GM12878 (cell line): ENCODE results near the gene PTGES2. TPM values are rescaled to one million over a fixed set of nuclear protein-coding genes. Genes with fewer than 3 reads are reported as not detected.

ENCODE experiments used
- EGR1 ChIP-seq, 2 experiments: IDR thresholded peaks; 1 replicate in 1 of 2; 2 replicates in 1 of 2; pipeline ENCODE4 v1.6.1; 2011 to 2012; ENCODE audit warnings: low read depth in 2 of 2, low read length in 2 of 2, borderline replicate concordance in 1 of 2, mild to moderate bottlenecking in 1 of 2, moderate library complexity in 1 of 2
- IKZF2 ChIP-seq, 2 experiments: fragments of 450-650 bp; IDR thresholded peaks; 2 replicates each; pipeline ENCODE4 v1.6.1; 2017; ENCODE audit warnings: mild to moderate bottlenecking in 2 of 2, moderate library complexity in 2 of 2
- NFYA ChIP-seq: IDR thresholded peaks from 2 replicates; pipeline ENCODE4 v1.6.1; 2011; ENCODE audit warnings: low read depth, mild to moderate bottlenecking, low read length, improper control_type of control experiment, borderline replicate concordance
- NR2C2 ChIP-seq: IDR thresholded peaks from 2 replicates; pipeline ENCODE4 v1.6.1; 2011; ENCODE audit warnings: borderline replicate concordance, low read depth; ENCODE audit not compliant: control insufficient read depth, insufficient read length
- POLR2A ChIP-seq: IDR thresholded peaks from 2 replicates; pipeline ENCODE4 v1.6.1; 2011; ENCODE audit warnings: low read depth, mild to moderate bottlenecking, low read length
- POLR2AphosphoS2 ChIP-seq: IDR thresholded peaks from 2 replicates; pipeline ENCODE4 v1.6.1; 2011; ENCODE audit warnings: low read depth, mild to moderate bottlenecking, low read length, improper control_type of control experiment, moderate library complexity
- SIN3A ChIP-seq: IDR thresholded peaks from 2 replicates; pipeline ENCODE4 v1.6.1; 2012; ENCODE audit warnings: low read depth, low read length, improper control_type of control experiment
- SMARCA5 ChIP-seq: fragments of 450-650 bp; IDR thresholded peaks from 2 replicates; pipeline ENCODE4 v1.6.1; 2017; ENCODE audit warnings: mild to moderate bottlenecking
- SMC3 ChIP-seq: IDR thresholded peaks from 2 replicates; pipeline ENCODE4 v1.6.1; 2011; ENCODE audit warnings: low read length, improper control_type of control experiment, borderline replicate concordance
- TCF7 ChIP-seq: IDR thresholded peaks from 2 replicates; pipeline ENCODE4 v1.6.1; 2014; ENCODE audit warnings: antibody characterized with exemption, borderline replicate concordance
- WRNIP1 ChIP-seq: IDR thresholded peaks from 2 replicates; pipeline ENCODE4 v1.6.1; 2011; ENCODE audit warnings: low read depth, low read length, improper control_type of control experiment, borderline replicate concordance
- polyA plus RNA-seq, 11 experiments: library from polyadenylated mRNA; depleted of rRNA in 4 of 11; unstranded in 6 of 11; stranded (reverse) in 5 of 11; fragments of >200 nt; fragmentation: Nextera tagmentation in 4 of 11; fragmentation: Illumina TruSeq in 1 of 11; extraction: Ambion mirVana in 4 of 11; extraction: Trizol in 1 of 11; gene quantifications; 1 replicate in 1 of 11; 2 replicates in 10 of 11; pipeline versions ENCODE4 v1.2.1 to v1.2.3, GENCODE V29; 2011 to 2016; ENCODE audit warnings: inconsistent platforms in 2 of 11, missing spikeins in 2 of 11, low read depth in 1 of 11
- total RNA-seq, 4 experiments: library from RNA; depleted of rRNA in 3 of 4; stranded (reverse); fragments of >200 nt in 3 of 4; fragmentation: Illumina TruSeq in 1 of 4; extraction: Trizol in 1 of 4; gene quantifications; 2 replicates each; pipeline versions ENCODE4 v1.2.1 to v1.2.3, GENCODE V29; 2013 to 2021
- TF ChIP-seq, protein P1 (sequence below): fragments of 450-650 bp; IDR thresholded peaks from 2 replicates; pipeline ENCODE4 v1.6.1; 2017; ENCODE audit warnings: mild to moderate bottlenecking

PTGES2 gene
- total and polyA plus RNA-seq, 10 of the 15 experiments (the other 5 are each of a cell fraction or from before 2014, with no cell fraction given): 2.1 to 141 (median 99.1) TPM

DNA sequence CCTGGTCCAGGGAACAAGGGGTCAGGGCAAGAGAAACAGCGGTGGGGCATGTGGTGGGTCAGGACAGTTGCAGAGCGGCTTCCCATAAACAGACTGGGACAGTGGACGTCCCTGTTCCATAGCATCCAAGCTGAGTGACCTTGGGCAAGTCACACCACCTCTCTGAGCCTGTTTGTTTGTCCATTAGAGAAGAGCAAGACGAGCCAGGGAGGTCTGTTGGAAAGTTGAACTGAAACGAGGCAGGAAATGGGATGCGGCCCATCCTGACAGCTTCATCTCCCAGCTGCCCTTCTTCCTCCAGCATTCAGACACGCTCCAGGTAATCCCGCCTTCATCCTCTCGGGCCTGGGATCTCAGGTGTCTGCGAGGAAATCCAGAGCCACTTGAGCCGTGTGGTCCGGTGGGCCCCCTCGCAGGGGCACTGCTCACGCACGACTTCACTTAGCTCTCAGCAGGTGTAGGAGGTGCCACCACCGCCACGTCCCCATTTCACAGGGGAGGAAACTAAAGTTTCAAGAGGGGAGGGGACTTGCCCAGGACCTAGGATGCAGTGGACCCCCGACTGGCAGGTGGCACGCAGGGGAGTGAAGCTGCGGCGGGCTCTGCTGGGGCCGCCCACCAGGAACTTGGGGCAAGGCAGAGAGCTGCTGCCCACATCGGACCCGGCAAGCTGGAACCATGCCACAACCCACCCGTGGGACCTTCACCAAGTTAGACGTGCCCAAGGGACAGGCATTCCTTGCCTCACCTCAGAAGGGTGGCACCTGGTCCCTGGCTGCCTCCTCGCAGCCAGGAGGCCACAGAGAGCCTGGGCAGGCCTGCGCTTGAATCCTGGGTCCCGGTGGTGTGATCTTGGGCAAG, 13.0 kb downstream of the PTGES2 start (continued):
- TF ChIP-seq TCF7: no peak
- no peak for TF ChIP-seq POLR2AphosphoS2
- no peak for TF ChIP-seq NFYA
- no peak for TF ChIP-seq EGR1 (IDR thresholded peaks at IDR 0.05; ENCODE audit: borderline replicate concordance in 1 of 2, low read depth in 2 of 2, low read length in 2 of 2)
- TF ChIP-seq, protein P1, sequence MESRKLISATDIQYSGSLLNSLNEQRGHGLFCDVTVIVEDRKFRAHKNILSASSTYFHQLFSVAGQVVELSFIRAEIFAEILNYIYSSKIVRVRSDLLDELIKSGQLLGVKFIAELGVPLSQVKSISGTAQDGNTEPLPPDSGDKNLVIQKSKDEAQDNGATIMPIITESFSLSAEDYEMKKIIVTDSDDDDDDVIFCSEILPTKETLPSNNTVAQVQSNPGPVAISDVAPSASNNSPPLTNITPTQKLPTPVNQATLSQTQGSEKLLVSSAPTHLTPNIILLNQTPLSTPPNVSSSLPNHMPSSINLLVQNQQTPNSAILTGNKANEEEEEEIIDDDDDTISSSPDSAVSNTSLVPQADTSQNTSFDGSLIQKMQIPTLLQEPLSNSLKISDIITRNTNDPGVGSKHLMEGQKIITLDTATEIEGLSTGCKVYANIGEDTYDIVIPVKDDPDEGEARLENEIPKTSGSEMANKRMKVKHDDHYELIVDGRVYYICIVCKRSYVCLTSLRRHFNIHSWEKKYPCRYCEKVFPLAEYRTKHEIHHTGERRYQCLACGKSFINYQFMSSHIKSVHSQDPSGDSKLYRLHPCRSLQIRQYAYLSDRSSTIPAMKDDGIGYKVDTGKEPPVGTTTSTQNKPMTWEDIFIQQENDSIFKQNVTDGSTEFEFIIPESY: no peak
- TF ChIP-seq WRNIP1: no peak
- no peak for TF ChIP-seq IKZF2 (IDR thresholded peaks at IDR 0.05)
- TF ChIP-seq SIN3A: no peak
- no peak for TF ChIP-seq NR2C2
- TF ChIP-seq SMC3: no peak
- no peak; the same call in none of the 2 replicates for TF ChIP-seq POLR2A
- TF ChIP-seq SMARCA5: no peak
